HEK293T (cell line): ENCODE measurements around the gene MRPS26.

ENCODE experiments used
- BHLHE40 ChIP-seq: fragments of 450-650 bp; IDR thresholded peaks from 2 replicates; pipeline ENCODE4 v1.6.1; 2016; ENCODE audit warnings: mild to moderate bottlenecking, moderate library complexity, borderline replicate concordance
- FOXM1 ChIP-seq: fragments of 450-650 bp; IDR thresholded peaks from 2 replicates; pipeline ENCODE4 v1.6.1; 2017; ENCODE audit warnings: mild to moderate bottlenecking, borderline replicate concordance
- SP1 ChIP-seq: fragments of 450-650 bp; IDR thresholded peaks from 2 replicates; pipeline ENCODE4 v1.6.1; 2017

GRCh38 chr20:3032624-3033023, 13.2 kb upstream of the MRPS26 start:
- TF ChIP-seq SP1 (no peak), BHLHE40 (no peak), FOXM1 (no peak)
